WI38 (cell line): ENCODE data around the gene CNTFR.

Experiments
- H3K4me3 ChIP-seq: 2 replicates; pipeline ENCODE4 v1.5.1; 2011; ENCODE audit warnings: low read depth, mild to moderate bottlenecking, control low read depth, low read length
- CTCF ChIP-seq: IDR thresholded peaks from 2 replicates; pipeline ENCODE4 v1.5.1; 2012; ENCODE audit warnings: low read depth, mild to moderate bottlenecking, control low read depth, low read length

The CNTFR gene

GRCh38 chr9:34513567-34514214 lies 75.8 kb downstream of the CNTFR start:
- no peak for TF ChIP-seq CTCF
- no peak overlapping the region for H3K4me3 ChIP-seq

- no peak for TF ChIP-seq CTCF
- H3K4me3 ChIP-seq: no peak overlapping the region
Measured at GRCh38 chr9:34512131-34513078, 77.1 kb downstream of the CNTFR start.

- no peak overlapping the region for H3K4me3 ChIP-seq
- TF ChIP-seq CTCF: no peak
Measured at GRCh38 chr9:34510497-34511468, 78.7 kb downstream of the CNTFR start.

GRCh38 chr9:34508951-34509350 lies 80.6 kb downstream of the CNTFR start:
- no peak overlapping the region for H3K4me3 ChIP-seq
- no peak for TF ChIP-seq CTCF

- H3K4me3 ChIP-seq: no peak overlapping the region
- no peak for TF ChIP-seq CTCF
Measured at GRCh38 chr9:34508463-34508862, 81.1 kb downstream of the CNTFR start.

GRCh38 chr9:34507966-34508365 lies 81.6 kb downstream of the CNTFR start:
- H3K4me3 ChIP-seq: no peak overlapping the region
- no peak for TF ChIP-seq CTCF
